ENCODE measurements around the gene LOXL3.

The LOXL3 gene

DNA sequence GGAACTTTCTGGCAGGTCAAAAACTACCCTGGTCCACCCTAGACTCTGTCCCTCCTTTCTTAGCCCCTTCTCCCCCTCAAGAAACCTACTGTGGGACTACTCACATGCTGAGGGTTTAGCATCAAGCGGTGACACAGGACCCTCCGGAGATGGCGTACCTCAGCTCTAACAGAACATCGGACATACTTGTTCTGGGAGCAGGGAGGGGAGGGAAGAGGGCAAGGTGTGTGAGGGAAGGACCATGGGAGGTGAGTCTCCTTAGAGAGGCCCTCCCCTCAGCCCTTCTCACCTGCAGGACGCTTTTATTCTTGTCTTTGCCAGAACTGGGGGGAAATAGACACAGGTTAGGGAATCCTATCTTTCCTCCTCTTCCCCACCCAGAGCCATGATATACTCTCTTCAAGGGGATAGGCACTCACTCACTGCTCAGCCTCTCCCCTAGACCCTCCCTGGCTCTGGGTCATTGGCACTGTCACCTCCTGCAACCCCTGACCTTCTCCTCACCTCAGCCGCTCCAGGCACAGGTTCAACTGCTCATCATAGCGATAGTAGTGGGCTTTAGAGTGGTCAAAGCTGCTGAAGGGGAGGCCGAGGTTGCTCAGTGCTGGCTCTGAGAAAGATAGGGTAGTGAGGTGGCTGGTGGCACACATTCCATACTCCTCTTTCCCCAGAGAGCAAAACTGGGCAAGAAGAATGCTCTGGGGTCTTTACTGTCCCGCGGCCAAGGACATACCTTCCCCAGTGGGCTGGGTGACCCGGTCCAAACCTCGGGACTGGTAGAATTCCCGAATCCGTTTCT lies 48.1 kb downstream of the LOXL3 start:
- Mint-ChIP-seq H3K36me3 (peaks cover 38 to 39% of the 10 kb centered on the region in 2 donors), H3K9me3 (no peaks in the 10 kb centered on the region), H3K4me1 (peaks cover 49 to 76% of the 10 kb centered on the region in 2 donors), H3K4me3 (peak overlapping the region; percentile 71 to 98), H3K27ac (no peak overlapping the region), H3K27me3 (peaks cover 41 to 49% of the 10 kb centered on the region in 2 donors)
- ATAC-seq (replicated peaks), result no peak
- DNase-seq, result no peak

DNA sequence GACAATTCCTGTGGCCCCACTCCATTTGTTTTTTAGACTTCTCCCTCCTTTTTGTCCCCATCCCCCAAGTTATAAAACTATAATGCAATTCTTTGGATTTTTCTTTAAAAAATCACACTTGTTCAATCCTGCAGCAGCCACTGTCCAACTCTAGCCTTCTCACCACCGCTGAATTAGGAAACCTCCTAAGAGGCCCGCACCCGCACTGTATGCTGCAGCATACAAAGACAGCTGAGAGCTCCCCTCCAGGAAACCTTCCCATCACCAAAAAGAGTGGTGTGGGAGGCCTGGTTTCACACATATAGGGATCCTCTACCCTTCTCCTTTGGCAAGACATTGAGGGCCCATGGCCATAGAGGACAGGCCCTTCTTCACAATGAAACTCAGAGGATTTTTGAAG lies 49.2 kb downstream of the LOXL3 start:
- peaks cover 45 to 52% of the 10 kb centered on the region in 2 donors for H3K27me3 Mint-ChIP-seq
- DNase-seq, result no peak
- no peak for ATAC-seq (replicated peaks)
- no peaks in the 10 kb centered on the region for H3K9me3 Mint-ChIP-seq
- H3K27ac Mint-ChIP-seq, result peak overlapping the region; percentile 43
- peaks cover 53 to 79% of the 10 kb centered on the region in 2 donors for H3K4me1 Mint-ChIP-seq
- H3K36me3 Mint-ChIP-seq, result peaks cover 39 to 44% of the 10 kb centered on the region in 2 donors
- peak overlapping the region; percentile 63 to 71 for H3K4me3 Mint-ChIP-seq

- Mint-ChIP-seq H3K27ac (peak overlapping the region; percentile 86), H3K36me3 (peaks cover 39 to 44% of the 10 kb centered on the region in 2 donors), H3K4me3 (peak overlapping the region; percentile 80 to 88), H3K4me1 (peaks cover 58 to 85% of the 10 kb centered on the region in 2 donors), H3K9me3 (no peaks in the 10 kb centered on the region), H3K27me3 (peaks cover 50 to 57% of the 10 kb centered on the region in 2 donors)
- no peak for ATAC-seq (replicated peaks)
- DNase-seq, result no peak
Measured at GRCh38 chr2:74503506-74504475, 50.0 kb downstream of the LOXL3 start.

DNA sequence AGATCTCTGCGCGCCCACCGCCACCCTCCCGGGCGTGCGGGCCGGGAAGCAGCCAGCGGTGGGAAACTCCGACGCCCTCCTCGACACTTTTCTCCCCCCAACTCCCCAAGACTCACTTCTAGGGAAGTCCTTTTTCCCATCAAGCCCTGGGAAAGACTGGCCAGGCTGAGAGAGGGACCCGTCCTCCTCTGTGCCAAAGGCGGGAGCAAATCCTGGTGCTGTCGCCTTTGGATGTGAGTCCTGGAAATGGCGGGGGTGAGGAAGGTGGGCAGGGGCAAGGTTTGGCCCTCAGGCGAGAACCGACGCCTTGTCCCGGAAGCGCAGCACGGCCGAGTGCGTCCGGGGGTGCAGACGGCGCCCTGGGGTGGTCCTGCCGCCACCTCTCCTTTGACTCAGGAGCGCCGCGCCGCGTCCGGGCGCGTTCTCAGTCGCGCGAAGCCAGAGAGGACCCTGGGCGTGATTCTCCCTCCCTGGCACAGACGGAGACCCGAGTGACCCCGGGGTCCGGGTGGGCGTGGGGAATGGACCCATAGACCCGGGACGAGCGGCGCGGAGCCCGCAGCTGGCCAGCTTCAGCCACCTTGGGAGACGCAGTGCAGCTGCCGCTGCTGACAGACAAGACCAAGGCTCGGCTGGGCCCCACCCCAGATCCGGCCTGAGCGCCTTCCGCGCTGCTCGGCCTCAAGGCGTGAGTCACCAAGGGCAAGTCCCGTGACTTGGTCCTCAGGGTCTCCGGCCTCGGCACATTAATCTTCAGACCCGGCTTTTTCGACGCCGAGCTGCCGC lies 50.8 kb downstream of the LOXL3 start:
- Mint-ChIP-seq H3K4me3 (peak overlapping the region; percentile 80 to 88), H3K27ac (peak overlapping the region; percentile 86), H3K36me3 (peaks cover 39 to 44% of the 10 kb centered on the region in 2 donors), H3K4me1 (peaks cover 57 to 85% of the 10 kb centered on the region in 2 donors), H3K9me3 (no peaks in the 10 kb centered on the region), H3K27me3 (peaks cover 58 to 66% of the 10 kb centered on the region in 2 donors)
- ATAC-seq (replicated peaks) (peak; percentile 45 to 48), DNase-seq (peak; percentile 59)

- no peak for ATAC-seq (replicated peaks)
- no peak for DNase-seq
- peak overlapping the region; percentile 80 to 88 for H3K4me3 Mint-ChIP-seq
- peaks cover 35 to 41% of the 10 kb centered on the region in 2 donors for H3K36me3 Mint-ChIP-seq
- no peaks in the 10 kb centered on the region for H3K9me3 Mint-ChIP-seq
- peaks cover 59 to 71% of the 10 kb centered on the region in 2 donors for H3K27me3 Mint-ChIP-seq
- H3K27ac Mint-ChIP-seq, result no peak overlapping the region
- H3K4me1 Mint-ChIP-seq, result peaks cover 58 to 88% of the 10 kb centered on the region in 2 donors
Measured at GRCh38 chr2:74502147-74502719, 51.5 kb downstream of the LOXL3 start.

DNA sequence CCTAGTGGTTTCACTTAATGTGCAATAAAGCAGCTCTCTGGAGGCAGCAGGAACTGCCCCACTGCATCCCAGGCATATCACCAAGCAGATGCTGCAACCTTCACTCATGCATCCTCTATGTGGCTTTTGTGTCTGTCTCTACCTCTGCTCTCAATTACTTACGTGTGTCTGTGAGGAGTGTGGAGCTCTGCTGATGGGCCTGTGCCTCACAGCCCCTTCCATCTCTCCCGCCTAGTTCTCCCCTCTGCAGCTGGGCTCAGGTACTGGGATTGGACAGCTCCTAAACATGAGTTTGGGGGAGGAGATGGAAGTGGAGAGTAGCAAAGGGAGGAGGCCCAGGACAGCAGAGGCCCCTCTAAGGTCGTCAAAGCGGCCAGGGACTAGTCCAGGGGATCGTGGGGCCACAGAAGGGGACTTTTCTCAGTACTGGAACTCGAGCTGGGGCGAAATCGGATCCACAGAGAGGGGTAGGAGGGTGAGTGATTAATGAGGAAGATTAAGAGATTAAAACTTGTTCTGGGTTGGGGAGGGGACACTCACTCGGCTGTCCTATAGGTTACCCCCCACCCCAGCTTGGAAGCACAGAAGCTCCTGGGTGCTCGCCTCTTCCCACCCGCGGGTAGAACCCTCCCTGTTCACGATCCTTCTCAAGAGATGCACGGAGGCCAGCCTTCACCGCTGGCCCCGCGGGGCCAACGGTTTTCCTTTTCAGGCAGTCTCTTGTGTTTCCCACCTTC lies 52.2 kb downstream of the LOXL3 start:
- Mint-ChIP-seq H3K4me3 (peak overlapping the region; percentile 80 to 88), H3K36me3 (peaks cover 29 to 35% of the 10 kb centered on the region in 2 donors), H3K4me1 (peaks cover 51 to 80% of the 10 kb centered on the region in 2 donors), H3K27me3 (peaks cover 59 to 71% of the 10 kb centered on the region in 2 donors), H3K9me3 (no peaks in the 10 kb centered on the region), H3K27ac (no peak overlapping the region)
- no peak for ATAC-seq (replicated peaks)
- DNase-seq, result no peak

DNA sequence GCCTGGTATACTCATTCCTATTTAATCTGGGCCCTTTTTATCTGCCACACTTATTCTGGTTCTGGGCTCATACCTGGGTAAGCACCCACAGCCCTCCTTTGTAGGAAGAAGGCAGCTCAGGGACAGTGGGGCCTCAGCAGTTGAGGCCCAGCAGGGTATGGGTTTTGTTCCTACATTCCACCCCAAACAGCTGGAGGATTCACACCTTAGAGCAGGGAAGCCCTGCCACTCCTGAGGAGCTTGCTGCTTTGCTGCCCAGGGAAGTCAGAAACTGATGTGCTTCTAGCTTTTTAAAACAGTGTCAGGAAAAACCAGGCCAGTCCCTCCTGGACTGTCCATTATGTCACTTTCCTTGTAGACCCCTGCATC lies 53.2 kb downstream of the LOXL3 start:
- Mint-ChIP-seq H3K36me3 (peaks cover 25 to 31% of the 10 kb centered on the region in 2 donors), H3K9me3 (no peaks in the 10 kb centered on the region), H3K27me3 (peaks cover 59 to 71% of the 10 kb centered on the region in 2 donors), H3K4me1 (peaks cover 47 to 73% of the 10 kb centered on the region in 2 donors), H3K4me3 (no peak overlapping the region), H3K27ac (no peak overlapping the region)
- ATAC-seq (replicated peaks), result no peak
- no peak for DNase-seq

- Mint-ChIP-seq H3K27ac (peak overlapping the region; percentile 51), H3K4me3 (peak overlapping the region in 1 of 2 donors; percentile 74), H3K4me1 (peaks cover 42 to 68% of the 10 kb centered on the region in 2 donors), H3K27me3 (peaks cover 56 to 69% of the 10 kb centered on the region in 2 donors), H3K9me3 (no peaks in the 10 kb centered on the region), H3K36me3 (peaks cover 20 to 26% of the 10 kb centered on the region in 2 donors)
- no peak for ATAC-seq (replicated peaks)
- DNase-seq, result no peak
Measured at GRCh38 chr2:74499940-74500577, 53.7 kb downstream of the LOXL3 start.

GRCh38 chr2:74499267-74499939 lies 54.3 kb downstream of the LOXL3 start, which contains the start of gene LBX2:
LBX2 (minus strand) TSS chr2:74499603; CDS start chr2:74499537, 66 bp downstream.
- peaks cover 36 to 61% of the 10 kb centered on the region in 2 donors for H3K4me1 Mint-ChIP-seq
- H3K27ac Mint-ChIP-seq, result peak within 1 kb of the TSS; percentile 70
- H3K36me3 Mint-ChIP-seq, result peaks cover 15 to 21% of the 10 kb centered on the region in 2 donors
- no peak for DNase-seq
- peaks cover 50 to 63% of the 10 kb centered on the region in 2 donors for H3K27me3 Mint-ChIP-seq
- H3K9me3 Mint-ChIP-seq, result no peaks in the 10 kb centered on the region
- H3K4me3 Mint-ChIP-seq, result peak within 1 kb of the TSS; percentile 74 to 76
- ATAC-seq (replicated peaks), result peak; percentile 30 to 31

DNA sequence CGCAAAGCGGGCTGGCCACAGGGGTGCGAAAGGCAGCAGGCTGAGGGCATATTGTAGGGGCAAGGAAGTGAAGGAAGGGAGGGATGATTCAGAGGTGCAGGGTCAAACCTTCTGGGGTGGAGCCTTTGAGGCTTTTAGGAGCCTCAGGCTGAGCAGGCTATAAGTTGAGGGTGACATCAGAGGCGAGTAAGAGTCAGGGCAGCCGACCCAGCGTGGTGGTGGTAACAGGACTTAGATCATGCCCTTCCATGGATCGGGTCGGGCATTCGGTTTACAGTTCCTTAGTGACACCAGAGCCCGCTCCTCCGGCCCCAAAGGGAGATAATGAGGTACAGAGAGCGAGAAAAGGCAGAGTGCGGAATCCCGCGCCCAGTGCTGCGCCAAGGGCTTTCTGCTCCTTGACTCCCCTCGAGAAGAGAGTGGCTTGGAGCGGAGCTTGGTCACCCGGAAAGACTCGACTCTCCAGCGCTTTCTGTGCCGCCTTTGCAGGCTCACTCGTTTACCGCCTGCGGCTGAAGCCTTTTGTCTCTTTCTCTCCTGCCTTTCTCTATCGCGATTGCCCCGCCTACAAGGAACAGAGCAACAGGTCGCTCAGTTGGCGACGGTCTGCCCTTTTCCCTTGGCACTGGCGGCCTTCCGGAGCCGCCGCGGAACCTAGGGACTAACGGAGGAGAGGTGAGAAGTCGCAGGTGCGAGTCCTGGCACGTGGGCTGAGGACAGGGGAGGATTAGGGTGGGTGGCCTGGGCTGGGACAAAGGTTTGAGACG lies 55.1 kb downstream of the LOXL3 start:
- DNase-seq (no peak), ATAC-seq (replicated peaks) (peak; percentile 31 to 46)
- Mint-ChIP-seq H3K4me3 (peak overlapping the region; percentile 74 to 76), H3K27ac (peak overlapping the region; percentile 70), H3K27me3 (peaks cover 43 to 56% of the 10 kb centered on the region in 2 donors), H3K36me3 (peaks cover 16 to 23% of the 10 kb centered on the region in 2 donors), H3K4me1 (peaks cover 33 to 59% of the 10 kb centered on the region in 2 donors), H3K9me3 (no peaks in the 10 kb centered on the region)

DNA sequence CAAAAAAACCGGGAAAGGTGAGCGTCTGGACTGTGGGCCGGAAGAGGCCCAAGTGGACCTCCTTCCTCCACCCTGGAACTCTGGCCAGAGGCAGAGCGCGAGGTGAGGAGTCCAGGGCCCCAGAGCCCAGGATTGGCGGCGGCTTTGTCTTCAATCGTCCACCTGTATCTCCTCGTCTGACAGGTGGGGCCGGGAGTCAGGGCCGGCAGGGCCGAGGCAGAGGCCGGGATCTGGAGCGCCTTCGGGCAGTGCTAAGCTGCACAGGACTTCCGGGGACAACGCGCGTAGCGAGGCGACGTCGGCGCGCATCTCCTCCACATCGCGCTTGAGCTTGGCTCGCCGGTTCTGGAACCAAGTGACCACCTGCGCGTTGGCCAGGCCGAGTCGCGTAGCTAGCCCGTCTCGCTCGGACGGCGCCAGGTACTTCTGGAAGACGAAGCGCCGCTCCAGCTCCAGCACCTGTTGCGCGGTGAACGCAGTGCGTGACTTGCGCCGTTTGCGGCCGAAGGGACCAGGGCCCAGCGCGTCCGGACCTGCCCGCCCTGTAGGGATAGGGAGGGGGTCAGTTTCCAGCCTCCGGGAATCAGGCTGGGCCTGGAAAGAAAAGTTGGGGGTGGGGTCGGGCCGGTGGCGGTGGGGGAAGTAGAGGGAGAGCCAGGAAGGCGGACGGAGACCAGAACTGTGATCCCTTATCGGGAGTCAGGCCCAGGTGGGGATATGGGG lies 55.8 kb downstream of the LOXL3 start:
- Mint-ChIP-seq H3K4me1 (peaks cover 32 to 55% of the 10 kb centered on the region in 2 donors), H3K9me3 (no peaks in the 10 kb centered on the region), H3K27me3 (peaks cover 43 to 55% of the 10 kb centered on the region in 2 donors), H3K4me3 (peak overlapping the region; percentile 74 to 76), H3K36me3 (peaks cover 22 to 23% of the 10 kb centered on the region in 2 donors), H3K27ac (peak overlapping the region; percentile 70)
- DNase-seq (no peak), ATAC-seq (replicated peaks) (peak; percentile 30 to 52)
